Kidney (tissue), 22 donors: ENCODE measurements around the gene ZFP37. TPM values are rescaled to one million over a fixed set of nuclear protein-coding genes. Genes with fewer than 3 reads are reported as not detected.
"Not testable (repeated sequence)": the region's sequence is repeated elsewhere in the genome, so short reads cannot be mapped to it uniquely, and the experiment has no call there.

Experiments used
- DNase-seq, 5 donors: peaks; one replicate each; pipeline ENCODE4 v3.0.0-alpha.2; 2013 to 2020
- FAIRE-seq: peaks from 2 replicates; lab custom pipeline; 2012; peaks lifted over from hg19 to GRCh38; lab: Jason Lieb, UNC
- H3K27ac ChIP-seq, 2 donors: one replicate each; pipeline ENCODE4 v1.7.0; 2013; ENCODE audit warnings: low read depth in 2 of 2, low read length in 2 of 2, inconsistent platforms in 1 of 2
- H3K27me3 ChIP-seq: one replicate; pipeline ENCODE4 v1.7.1; 2013; ENCODE audit warnings: low read length, inconsistent platforms; ENCODE audit not compliant: control insufficient read depth, insufficient read depth
- H3K36me3 ChIP-seq, 3 donors: one replicate each; pipeline versions ENCODE4 v1.7.0 to v1.7.1; 2013; ENCODE audit warnings: low read length in 3 of 3, control low read depth in 1 of 3, inconsistent platforms in 1 of 3; ENCODE audit not compliant: insufficient read depth in 3 of 3, control insufficient read depth in 2 of 3
- H3K4me1 ChIP-seq, 3 donors: one replicate each; pipeline versions ENCODE4 v1.7.0 to v1.7.1; 2013; ENCODE audit warnings: low read length in 3 of 3, inconsistent platforms in 1 of 3, low read depth in 1 of 3; ENCODE audit not compliant: control insufficient read depth in 2 of 3, insufficient read depth in 2 of 3
- H3K4me3 ChIP-seq, 3 donors: one replicate each; pipeline versions ENCODE4 v1.7.0 to v1.8.1; 2013; ENCODE audit warnings: low read length in 3 of 3, control low read depth in 1 of 3, inconsistent platforms in 1 of 3
- H3K9ac ChIP-seq, 3 donors: one replicate each; pipeline versions ENCODE4 v1.7.0 to v1.7.1; 2013; ENCODE audit warnings: low read length in 3 of 3, control low read depth in 1 of 3, inconsistent platforms in 1 of 3
- H3K9me3 ChIP-seq, 3 donors: one replicate each; pipeline versions ENCODE4 v1.7.0 to v1.7.1; 2013; ENCODE audit warnings: low read length in 3 of 3, control low read depth in 1 of 3, inconsistent platforms in 1 of 3; ENCODE audit not compliant: control insufficient read depth in 2 of 3, insufficient read depth in 1 of 3
- CTCF ChIP-seq: IDR thresholded peaks from 3 replicates; pipeline ENCODE4 v1.5.1; 2012; ENCODE audit warnings: mild to moderate bottlenecking, moderate library complexity, borderline replicate concordance; ENCODE audit not compliant: insufficient read depth; ENCODE audit errors: extremely low read depth
- intact Hi-C: fragments of 100-400 bp; cut with DNase I; formaldehyde crosslinking; loops from one replicate; pipeline ENCODE4 v1.11.1; 2022
- long read RNA-seq, 10 donors: library from polyadenylated mRNA in 1 of 10; unstranded in 1 of 10; transcript quantifications; one replicate each; pipeline ENCODE4 v2.0.0 and lab custom pipeline, GENCODE V29; 2021 to 2026
- polyA plus RNA-seq: library from polyadenylated mRNA; stranded (reverse); fragments of 350-450 nt; fragmentation: Illumina TruSeq; extraction: RNeasy Lipid Tissue Mini Kit (QIAGEN cat#74804); gene quantifications from one replicate; pipeline ENCODE4 v1.2.3, GENCODE V29; 2014; ENCODE audit warnings: low read depth, low replicate concordance; ENCODE audit not compliant: insufficient read depth
- total RNA-seq: library from RNA; stranded (reverse); fragmentation: NEBNext Ultra II Directional; extraction: Animal tissue kit (Norgen Biotek cat#: 25700); gene quantifications from one replicate; pipeline ENCODE4 v1.2.1, GENCODE V29; 2021
- donor health status: control.
- donor health status: control.
- donor health status: control.
- donor health status: control.
- donor health status: control.
- donor health status: DM: yes; HTN: yes; CAD: no.
- donor health status: Normal renal cell carcinoma (clear cell type).

The ZFP37 gene
- total RNA-seq, result 4.1 TPM
- polyA plus RNA-seq, result 1.9 TPM
- long read RNA-seq, donor 1, full-length matches to known transcripts, result 3 of 3 reads
- long read RNA-seq, donor 1, partial matches to known transcripts, result 0 of 3 reads
- long read RNA-seq, donor 1, other reads (novel, unspliced or antisense), result 0 of 3 reads
- long read RNA-seq, donor 2, full-length matches to known transcripts, result 3 of 3 reads
- long read RNA-seq, donor 2, partial matches to known transcripts, result 0 of 3 reads
- long read RNA-seq, donor 2, other reads (novel, unspliced or antisense), result 0 of 3 reads
- long read RNA-seq, donor 3, full-length matches to known transcripts, result 3 of 3 reads
- long read RNA-seq, donor 3, partial matches to known transcripts, result 0 of 3 reads
- long read RNA-seq, donor 3, other reads (novel, unspliced or antisense), result 0 of 3 reads
- long read RNA-seq, donor 4, partial matches to known transcripts, result 0 of 1 reads
- long read RNA-seq, donor 4, other reads (novel, unspliced or antisense), result 0 of 1 reads
- long read RNA-seq, donor 5, result 0 reads
- long read RNA-seq, donor 6, partial matches to known transcripts, result 0 of 1 reads
- long read RNA-seq, donor 6, other reads (novel, unspliced or antisense), result 0 of 1 reads
- long read RNA-seq, donor 7, full-length matches to known transcripts, result 3 of 5 reads
- long read RNA-seq, donor 7, partial matches to known transcripts, result 1 of 5 reads
- long read RNA-seq, donor 7, other reads (novel, unspliced or antisense), result 1 of 5 reads
- long read RNA-seq, donor 8, full-length matches to known transcripts, result 2 of 2 reads
- long read RNA-seq, donor 8, partial matches to known transcripts, result 0 of 2 reads
- long read RNA-seq, donor 8, other reads (novel, unspliced or antisense), result 0 of 2 reads
- long read RNA-seq, donor 9, full-length matches to known transcripts, result 1 of 1 reads
- long read RNA-seq, donor 9, partial matches to known transcripts, result 0 of 1 reads
- long read RNA-seq, donor 9, other reads (novel, unspliced or antisense), result 0 of 1 reads
- long read RNA-seq, donor 10, result 0 reads

GRCh38 chr9:113056191-113057106, at the start of gene ZFP37:
TSS of gene ZFP37 (minus strand) at chr9:113056724. CDS start at chr9:113056688, 36 bp downstream.
- peaks cover 9% of the 10 kb centered on the region for H3K27me3 ChIP-seq
- FAIRE-seq (peak; percentile 35), DNase-seq (peak; percentile 93 to 98 (median 96))
- peak within 1 kb of the TSS; percentile 54 to 98 (median 61) for H3K9ac ChIP-seq
- intact Hi-C loops, result no loop called here
- TF ChIP-seq CTCF, result no peak
- no peak within 1 kb of the TSS for H3K27ac ChIP-seq
- no peaks in the 10 kb centered on the region for H3K36me3 ChIP-seq
- H3K4me3 ChIP-seq, result peak within 1 kb of the TSS; percentile 90 to 100 (median 99)
- peaks cover 2 to 57% (median 27%) of the 10 kb centered on the region in 3 donors for H3K9me3 ChIP-seq
- peaks cover 0 to 2% (median 0%) of the 10 kb centered on the region in 3 donors for H3K4me1 ChIP-seq

GRCh38 chr9:113105345-113105744, 48.8 kb upstream of the ZFP37 start:
- FAIRE-seq, intact Hi-C loops: not testable (repeated sequence)

GRCh38 chr9:113095561-113095960, 39.0 kb upstream of the ZFP37 start:
- Histone ChIP-seq H3K9ac (no peak overlapping the region), H3K27ac (no peak overlapping the region), H3K4me1 (no peaks in the 10 kb centered on the region), H3K36me3 (no peaks in the 10 kb centered on the region), H3K4me3 (no peak overlapping the region), H3K9me3 (no peaks in the 10 kb centered on the region), H3K27me3 (peaks cover 36% of the 10 kb centered on the region)
- intact Hi-C loops, result loop anchor here (10.0 kb wide), 1 partner anchor 161 kb away; no protein-coding TSS in a partner anchor
- no peak for FAIRE-seq
- no peak for DNase-seq
- TF ChIP-seq CTCF, result no peak

More at GRCh38 chr9:113105345-113105744, 48.8 kb upstream of the ZFP37 start:
- not testable (repeated sequence) for H3K36me3 ChIP-seq, DNase-seq, H3K9me3 ChIP-seq, H3K27me3 ChIP-seq, H3K9ac ChIP-seq, H3K4me3 ChIP-seq, H3K27ac ChIP-seq, H3K4me1 ChIP-seq

GRCh38 chr9:113089924-113090323, 33.4 kb upstream of the ZFP37 start:
- not testable (repeated sequence) for H3K4me3 ChIP-seq, H3K36me3 ChIP-seq, H3K9me3 ChIP-seq, FAIRE-seq, H3K9ac ChIP-seq, H3K4me1 ChIP-seq, H3K27ac ChIP-seq
- peaks cover 38% of the 10 kb centered on the region for H3K27me3 ChIP-seq
- peak in 1 of 5 donors; percentile 36 for DNase-seq
- intact Hi-C loops, result loop anchor here (10.0 kb wide), 1 partner anchor 155 kb away; no protein-coding TSS in a partner anchor

GRCh38 chr9:113089143-113089505, 32.6 kb upstream of the ZFP37 start:
- H3K4me3 ChIP-seq, H3K9ac ChIP-seq, intact Hi-C loops, H3K36me3 ChIP-seq, H3K9me3 ChIP-seq, H3K4me1 ChIP-seq, DNase-seq, H3K27ac ChIP-seq, FAIRE-seq: not testable (repeated sequence)
- H3K27me3 ChIP-seq, result peaks cover 37% of the 10 kb centered on the region
